GM12878 (cell line): ENCODE measurements around the gene NKX2-3. TPM values are rescaled to one million over a fixed set of nuclear protein-coding genes. Genes with fewer than 3 reads are reported as not detected.

Experiments used
- ATAC-seq: fragments of 200-7000 bp; cut with Tn5 transposase; 3 replicates; pipeline ENCODE4 v1.9.1; 2020; ENCODE audit warnings: mild to moderate bottlenecking, moderate library complexity
- BruUV-seq: library from RNA; stranded (reverse); fragments of 400-500 nt; replicated peaks from 2 replicates; lab custom pipeline; 2021; lab: Mats Ljungman, UMichigan
- CTCF ChIA-PET: fragments of 300-600 bp; sonication (Branson Sonifier 250); formaldehyde crosslinking; extraction: SDS; loops from one replicate; lab custom pipeline; 2021; ENCODE audit warnings: inconsistent platforms; lab: Yijun Ruan, JAX
- POLR2A ChIA-PET: fragments of 350-600 bp; formaldehyde crosslinking; extraction: SDS; loops from one replicate; lab custom pipeline; 2021; ENCODE audit warnings: inconsistent platforms; lab: Charles Lee
- RAD21 ChIA-PET: fragments of 300-600 bp; sonication (Branson Sonifier 250); formaldehyde crosslinking; loops from one replicate; lab custom pipeline; 2023; ENCODE audit warnings: antibody characterized with exemption; ENCODE audit not compliant: unreplicated experiment; lab: Charles Lee
- SMC1A ChIA-PET: fragments of 300-600 bp; sonication (Branson Sonifier 250); formaldehyde crosslinking; loops from one replicate; lab custom pipeline; 2023; ENCODE audit not compliant: unreplicated experiment, uncharacterized antibody; lab: Charles Lee
- DNase-seq: peaks from one replicate; pipeline ENCODE4 v3.0.0-alpha.2; 2011; ENCODE audit warnings: low read depth, low spot score
- FAIRE-seq: peaks from 3 replicates; lab custom pipeline; 2011; peaks lifted over from hg19 to GRCh38; lab: Jason Lieb, UNC
- H2AFZ ChIP-seq: 2 replicates; pipeline ENCODE4 v1.6.0; 2011; ENCODE audit warnings: low read depth, low read length, control low read depth; ENCODE audit not compliant: control insufficient read depth
- H3K27ac ChIP-seq: 2 replicates; pipeline ENCODE4 v1.5.1; 2011; ENCODE audit warnings: control low read depth; ENCODE audit not compliant: control insufficient read depth, insufficient read depth
- H3K27me3 ChIP-seq, 2 experiments: replicated peaks in 1 of 2; 2 replicates each; pipeline versions ENCODE4 v1.6.0 to v1.6.1; 2011; ENCODE audit warnings: low read length in 1 of 2; ENCODE audit not compliant: control insufficient read depth in 2 of 2, insufficient read depth in 2 of 2
- H3K36me3 ChIP-seq, 2 experiments: 2 replicates each; pipeline ENCODE4 v1.5.1; 2011; ENCODE audit warnings: low read length in 1 of 2; ENCODE audit not compliant: control insufficient read depth in 2 of 2, insufficient read depth in 2 of 2
- H3K4me1 ChIP-seq: 2 replicates; pipeline ENCODE4 v1.6.1; 2011; ENCODE audit warnings: mild to moderate bottlenecking, low read length, moderate library complexity, mixed read lengths; ENCODE audit not compliant: control insufficient read depth, insufficient read depth
- H3K4me2 ChIP-seq: 2 replicates; pipeline ENCODE4 v1.6.0; 2011; ENCODE audit warnings: control low read depth; ENCODE audit not compliant: control insufficient read depth, insufficient read depth
- H3K4me3 ChIP-seq: fragments of 200-600 bp; sonication (generic); 2 replicates; pipeline ENCODE4 v1.5.1; 2016
- H3K79me2 ChIP-seq: 2 replicates; pipeline ENCODE4 v1.6.0; 2011; ENCODE audit warnings: low read length; ENCODE audit not compliant: control insufficient read depth, insufficient read depth
- H3K9ac ChIP-seq: 2 replicates; pipeline ENCODE4 v1.8.0; 2011; ENCODE audit warnings: low read length, control low read depth, mixed read lengths; ENCODE audit not compliant: control insufficient read depth, insufficient read depth
- H3K9me3 ChIP-seq: replicated peaks from 3 replicates; pipeline ENCODE4 v1.5.1; 2011; ENCODE audit warnings: mild to moderate bottlenecking, low read length; ENCODE audit not compliant: control insufficient read depth, insufficient read depth
- H4K20me1 ChIP-seq: 2 replicates; pipeline ENCODE4 v1.6.0; 2011; ENCODE audit not compliant: control insufficient read depth, insufficient read depth
- CBX5 ChIP-seq: sonication (generic); IDR thresholded peaks from 2 replicates; pipeline ENCODE4 v1.6.1; 2016; ENCODE audit warnings: low read depth, moderate library complexity, mild to moderate bottlenecking, inconsistent platforms
- CHD4 ChIP-seq: fragments of 200-600 bp; sonication (generic); IDR thresholded peaks from 2 replicates; pipeline ENCODE4 v1.6.1; 2016; ENCODE audit warnings: mild to moderate bottlenecking
- HCFC1 ChIP-seq: fragments of 150-350 bp; IDR thresholded peaks from 2 replicates; pipeline ENCODE4 v1.6.1; 2014; ENCODE audit warnings: low read length
- IKZF2 ChIP-seq, 2 experiments: fragments of 450-650 bp; IDR thresholded peaks; 2 replicates each; pipeline ENCODE4 v1.6.1; 2017; ENCODE audit warnings: mild to moderate bottlenecking in 2 of 2, moderate library complexity in 2 of 2
- MTA2 ChIP-seq: fragments of 450-650 bp; IDR thresholded peaks from 2 replicates; pipeline ENCODE4 v1.6.1; 2016; ENCODE audit warnings: low read depth, mild to moderate bottlenecking, moderate library complexity
- NRF1 ChIP-seq: conservative IDR thresholded peaks from 2 replicates; pipeline ENCODE4 v1.6.1; 2011; ENCODE audit warnings: mild to moderate bottlenecking, low read depth, low read length, improper control_type of control experiment
- POLR2AphosphoS2 ChIP-seq: IDR thresholded peaks from 2 replicates; pipeline ENCODE4 v1.6.1; 2011; ENCODE audit warnings: low read depth, mild to moderate bottlenecking, low read length, improper control_type of control experiment, moderate library complexity
- POLR2AphosphoS5 ChIP-seq: IDR thresholded peaks from 2 replicates; pipeline ENCODE4 v1.6.1; 2011; ENCODE audit warnings: mild to moderate bottlenecking, low read length, inconsistent platforms
- RAD21 ChIP-seq: IDR thresholded peaks from 2 replicates; pipeline ENCODE4 v1.6.1; 2011; ENCODE audit warnings: mild to moderate bottlenecking, low read depth, low read length, moderate library complexity; ENCODE audit not compliant: insufficient read depth
- RAD51 ChIP-seq: fragments of 450-650 bp; IDR thresholded peaks from 2 replicates; pipeline ENCODE4 v1.6.1; 2016; ENCODE audit warnings: moderate library complexity, mild to moderate bottlenecking, inconsistent platforms
- SPI1 ChIP-seq: IDR thresholded peaks from 2 replicates; pipeline ENCODE4 v1.6.1; 2011; ENCODE audit warnings: low read depth, mild to moderate bottlenecking, low read length, moderate library complexity, borderline replicate concordance; ENCODE audit not compliant: insufficient read depth
- YBX1 ChIP-seq: fragments of 450-650 bp; IDR thresholded peaks from 2 replicates; pipeline ENCODE4 v1.6.1; 2016; ENCODE audit warnings: antibody characterized with exemption
- ZNF217 ChIP-seq: fragments of 450-650 bp; IDR thresholded peaks from 2 replicates; pipeline ENCODE4 v1.6.1; 2017; ENCODE audit warnings: antibody characterized with exemption, mild to moderate bottlenecking
- WGBS: methylation state at CpG from one replicate; pipeline ENCODE4 v1.1.6; 2016; ENCODE audit warnings: low lambda C conversion rate; ENCODE audit not compliant: insufficient replicate concordance, insufficient coverage; ENCODE audit errors: missing lambda C conversion rate; 5-methylcytosine and 5-hydroxymethylcytosine counted together
- in situ Hi-C: fragments of 300-500 bp; cut with MboI; formaldehyde crosslinking; loops from 9 replicates; pipeline ENCODE4 v1.14.3; 2018; ENCODE audit warnings: mixed read lengths
- intact Hi-C: fragments of 100-400 bp; cut with micrococcal nuclease; formaldehyde crosslinking; loops from one replicate; pipeline ENCODE4 v1.14.2; 2022; ENCODE audit not compliant: unreplicated experiment
- polyA plus RNA-seq, 11 experiments: library from polyadenylated mRNA; depleted of rRNA in 4 of 11; unstranded in 6 of 11; stranded (reverse) in 5 of 11; fragments of >200 nt; fragmentation: Nextera tagmentation in 4 of 11; fragmentation: Illumina TruSeq in 1 of 11; extraction: Ambion mirVana in 4 of 11; extraction: Trizol in 1 of 11; gene quantifications; 1 replicate in 1 of 11; 2 replicates in 10 of 11; pipeline versions ENCODE4 v1.2.1 to v1.2.3, GENCODE V29; 2011 to 2016; ENCODE audit warnings: inconsistent platforms in 2 of 11, missing spikeins in 2 of 11, low read depth in 1 of 11
- total RNA-seq, 4 experiments: library from RNA; depleted of rRNA in 3 of 4; stranded (reverse); fragments of >200 nt in 3 of 4; fragmentation: Illumina TruSeq in 1 of 4; extraction: Trizol in 1 of 4; gene quantifications; 2 replicates each; pipeline versions ENCODE4 v1.2.1 to v1.2.3, GENCODE V29; 2013 to 2021
- TF ChIP-seq, protein P1 (sequence below): IDR thresholded peaks from 2 replicates; pipeline ENCODE4 v1.6.1; 2011; ENCODE audit warnings: low read depth, low read length, improper control_type of control experiment, borderline replicate concordance
- TF ChIP-seq, protein P2 (sequence below): fragments of 450-650 bp; formaldehyde crosslinking; IDR thresholded peaks from 2 replicates; pipeline ENCODE4 v1.4.0; 2022; ENCODE audit warnings: mild to moderate bottlenecking, moderate library complexity
- TF ChIP-seq, protein P3 (sequence below): fragments of 450-650 bp; formaldehyde crosslinking; IDR thresholded peaks from 2 replicates; pipeline ENCODE4 v1.5.0; 2022; ENCODE audit warnings: mild to moderate bottlenecking, missing genetic modification characterization

Gene NKX2-3
- total and polyA plus RNA-seq, 10 of the 15 experiments (the other 5 are each of a cell fraction or from before 2014, with no cell fraction given): not detected

DNA sequence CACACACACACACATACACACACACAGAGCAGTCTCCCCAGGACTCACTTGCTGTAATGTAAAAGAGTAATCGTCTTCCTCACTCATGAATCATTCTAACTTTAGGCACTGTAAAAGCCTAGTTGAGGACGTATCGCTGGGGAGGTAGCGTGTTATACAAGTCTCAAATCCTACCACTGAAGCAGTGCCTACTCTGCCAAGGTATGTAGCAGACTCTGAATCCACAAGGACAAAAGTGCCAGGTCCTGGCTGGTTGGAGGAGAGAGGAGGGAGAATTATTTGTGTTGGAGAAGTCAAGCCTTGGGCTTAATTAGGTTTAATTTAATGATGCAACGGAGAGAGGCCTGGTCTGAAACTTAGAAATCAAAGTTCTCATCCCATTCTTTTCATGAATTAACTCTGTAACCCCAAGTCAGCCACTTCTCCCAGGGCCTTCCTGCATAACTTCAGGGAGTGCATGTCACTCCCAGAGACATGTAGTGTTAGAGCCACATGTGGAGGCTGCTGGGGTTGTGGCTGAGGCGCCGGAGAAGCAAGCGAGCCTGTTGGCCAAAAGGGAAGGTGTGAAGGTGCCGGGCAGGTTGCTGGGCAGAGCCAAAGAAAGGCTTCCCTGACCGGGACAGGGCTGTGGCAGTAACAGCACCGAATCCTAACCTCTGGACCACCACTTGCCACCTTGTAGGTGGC lies 36.7 kb downstream of the NKX2-3 start:
- TF ChIP-seq, protein P1, sequence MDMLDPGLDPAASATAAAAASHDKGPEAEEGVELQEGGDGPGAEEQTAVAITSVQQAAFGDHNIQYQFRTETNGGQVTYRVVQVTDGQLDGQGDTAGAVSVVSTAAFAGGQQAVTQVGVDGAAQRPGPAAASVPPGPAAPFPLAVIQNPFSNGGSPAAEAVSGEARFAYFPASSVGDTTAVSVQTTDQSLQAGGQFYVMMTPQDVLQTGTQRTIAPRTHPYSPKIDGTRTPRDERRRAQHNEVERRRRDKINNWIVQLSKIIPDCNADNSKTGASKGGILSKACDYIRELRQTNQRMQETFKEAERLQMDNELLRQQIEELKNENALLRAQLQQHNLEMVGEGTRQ: no peak
- TF ChIP-seq CBX5 (no peak), IKZF2 (IDR thresholded peaks at IDR 0.05) (no peak), YBX1 (no peak), NRF1 (no peak), HCFC1 (no peak), CHD4 (no peak), MTA2 (no peak), RAD51 (no peak), POLR2AphosphoS5 (no peak), SPI1 (no peak), RAD21 (no peak), ZNF217 (no peak), POLR2AphosphoS2 (no peak)
- TF ChIP-seq, protein P2, sequence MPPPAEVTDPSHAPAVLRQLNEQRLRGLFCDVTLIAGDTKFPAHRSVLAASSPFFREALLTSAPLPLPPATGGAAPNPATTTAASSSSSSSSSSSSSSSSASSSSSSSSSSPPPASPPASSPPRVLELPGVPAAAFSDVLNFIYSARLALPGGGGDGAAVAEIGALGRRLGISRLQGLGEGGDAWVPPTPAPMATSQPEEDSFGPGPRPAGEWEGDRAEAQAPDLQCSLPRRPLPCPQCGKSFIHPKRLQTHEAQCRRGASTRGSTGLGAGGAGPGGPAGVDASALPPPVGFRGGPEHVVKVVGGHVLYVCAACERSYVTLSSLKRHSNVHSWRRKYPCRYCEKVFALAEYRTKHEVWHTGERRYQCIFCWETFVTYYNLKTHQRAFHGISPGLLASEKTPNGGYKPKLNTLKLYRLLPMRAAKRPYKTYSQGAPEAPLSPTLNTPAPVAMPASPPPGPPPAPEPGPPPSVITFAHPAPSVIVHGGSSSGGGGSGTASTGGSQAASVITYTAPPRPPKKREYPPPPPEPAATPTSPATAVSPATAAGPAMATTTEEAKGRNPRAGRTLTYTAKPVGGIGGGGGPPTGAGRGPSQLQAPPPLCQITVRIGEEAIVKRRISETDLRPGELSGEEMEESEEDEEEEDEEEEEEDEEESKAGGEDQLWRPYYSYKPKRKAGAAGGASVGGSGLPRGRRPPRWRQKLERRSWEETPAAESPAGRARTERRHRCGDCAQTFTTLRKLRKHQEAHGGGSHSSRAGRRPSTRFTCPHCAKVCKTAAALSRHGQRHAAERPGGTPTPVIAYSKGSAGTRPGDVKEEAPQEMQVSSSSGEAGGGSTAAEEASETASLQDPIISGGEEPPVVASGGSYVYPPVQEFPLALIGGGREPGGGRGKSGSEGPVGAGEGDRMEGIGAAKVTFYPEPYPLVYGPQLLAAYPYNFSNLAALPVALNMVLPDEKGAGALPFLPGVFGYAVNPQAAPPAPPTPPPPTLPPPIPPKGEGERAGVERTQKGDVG: no peak
- TF ChIP-seq, protein P3, sequence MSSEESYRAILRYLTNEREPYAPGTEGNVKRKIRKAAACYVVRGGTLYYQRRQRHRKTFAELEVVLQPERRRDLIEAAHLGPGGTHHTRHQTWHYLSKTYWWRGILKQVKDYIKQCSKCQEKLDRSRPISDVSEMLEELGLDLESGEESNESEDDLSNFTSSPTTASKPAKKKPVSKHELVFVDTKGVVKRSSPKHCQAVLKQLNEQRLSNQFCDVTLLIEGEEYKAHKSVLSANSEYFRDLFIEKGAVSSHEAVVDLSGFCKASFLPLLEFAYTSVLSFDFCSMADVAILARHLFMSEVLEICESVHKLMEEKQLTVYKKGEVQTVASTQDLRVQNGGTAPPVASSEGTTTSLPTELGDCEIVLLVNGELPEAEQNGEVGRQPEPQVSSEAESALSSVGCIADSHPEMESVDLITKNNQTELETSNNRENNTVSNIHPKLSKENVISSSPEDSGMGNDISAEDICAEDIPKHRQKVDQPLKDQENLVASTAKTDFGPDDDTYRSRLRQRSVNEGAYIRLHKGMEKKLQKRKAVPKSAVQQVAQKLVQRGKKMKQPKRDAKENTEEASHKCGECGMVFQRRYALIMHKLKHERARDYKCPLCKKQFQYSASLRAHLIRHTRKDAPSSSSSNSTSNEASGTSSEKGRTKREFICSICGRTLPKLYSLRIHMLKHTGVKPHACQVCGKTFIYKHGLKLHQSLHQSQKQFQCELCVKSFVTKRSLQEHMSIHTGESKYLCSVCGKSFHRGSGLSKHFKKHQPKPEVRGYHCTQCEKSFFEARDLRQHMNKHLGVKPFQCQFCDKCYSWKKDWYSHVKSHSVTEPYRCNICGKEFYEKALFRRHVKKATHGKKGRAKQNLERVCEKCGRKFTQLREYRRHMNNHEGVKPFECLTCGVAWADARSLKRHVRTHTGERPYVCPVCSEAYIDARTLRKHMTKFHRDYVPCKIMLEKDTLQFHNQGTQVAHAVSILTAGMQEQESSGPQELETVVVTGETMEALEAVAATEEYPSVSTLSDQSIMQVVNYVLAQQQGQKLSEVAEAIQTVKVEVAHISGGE (CRISPR knock-in tag): no peak
- TF ChIP-seq, all 136 proteins: peak for 0
- WGBS: 47% methylated on average over 11 of the region's 11 CpGs
- Histone ChIP-seq H3K27ac (no peak overlapping the region), H3K4me1 (no peaks in the 10 kb centered on the region), H3K9me3 (no peaks in the 10 kb centered on the region), H3K9ac (no peak overlapping the region), H3K4me3 (no peak overlapping the region), H3K27me3 (peaks cover 0 to 3% of the 10 kb centered on the region in 2 experiments; a peak in 2 of 4 replicates), H4K20me1 (no peaks in the 10 kb centered on the region), H2AFZ (no peak overlapping the region), H3K4me2 (no peak overlapping the region), H3K79me2 (no peaks in the 10 kb centered on the region), H3K36me3 (no peaks in the 10 kb centered on the region)
- ChIA-PET RAD21 (no interaction called here), SMC1A (no interaction called here), POLR2A (no interaction called here), CTCF (interaction anchor here (0.8 kb wide), 1 partner anchor 10 kb away, joined by 3 read pairs; no protein-coding TSS in a partner anchor)
- no peak for FAIRE-seq
- no TSS peak for BruUV-seq
- intact Hi-C loops (no loop called here), in situ Hi-C loops (no loop called here)
- ATAC-seq: no peak
- no peak for DNase-seq
